PC-3 (cell line): Measurements from ENCODE around the gene CD19. TPM values are rescaled to one million over a fixed set of nuclear protein-coding genes. Genes with fewer than 3 reads are reported as not detected.

Experiments
- total RNA-seq: library from RNA; depleted of rRNA; stranded (reverse); fragments of >200 nt; gene quantifications from 2 replicates; pipeline ENCODE4 v1.2.3, GENCODE V29; 2014; rRNA removed

Gene CD19
- total RNA-seq, 1 experiment from 2014 or later, result not detected

Other genes with a start within 250 kb of the CD19 start
- gene EIF3C, start 220.5 kb upstream of the CD19 start, total RNA-seq, result 369 and 630 TPM in 2 replicates
- 1.7 TPM in 1 of 2 replicates, not detected in the other for gene NPIPB9, start 180.2 kb upstream of the CD19 start, total RNA-seq
- gene ATXN2L, start 109.0 kb upstream of the CD19 start, total RNA-seq, result 65.8 and 104 TPM in 2 replicates
- gene TUFM, start 85.6 kb upstream of the CD19 start, total RNA-seq, result 185 and 198 TPM in 2 replicates
- 22.2 and 24.4 TPM in 2 replicates for gene SH2B1, start 68.1 kb upstream of the CD19 start, total RNA-seq
- gene ATP2A1, start 53.5 kb upstream of the CD19 start, total RNA-seq, result 0.23 and 0.87 TPM in 2 replicates
- gene RABEP2, start 6.7 kb upstream of the CD19 start, total RNA-seq, result 40.2 and 43.3 TPM in 2 replicates
- 33.3 and 43.9 TPM in 2 replicates for gene NFATC2IP, start 19.0 kb downstream of the CD19 start, total RNA-seq
- gene SPNS1, start 42.8 kb downstream of the CD19 start, total RNA-seq, result 44.8 and 50.6 TPM in 2 replicates
- 0.29 and 1.0 TPM in 2 replicates for gene LAT, start 53.1 kb downstream of the CD19 start, total RNA-seq